NB4 (cell line): ENCODE results near the gene FHIT.

Experiments used
- DNase-seq: peaks from one replicate; pipeline ENCODE4 v3.0.0; 2010; ENCODE audit warnings: low read depth
- H3K4me3 ChIP-seq: one replicate; pipeline ENCODE4 v1.5.1; 2011; ENCODE audit warnings: mild to moderate bottlenecking, low read depth, low read length, moderate library complexity
- MYC ChIP-seq: IDR thresholded peaks from 2 replicates; pipeline ENCODE4 v1.6.1; 2011; ENCODE audit warnings: low read depth, low read length
- POLR2A ChIP-seq: IDR thresholded peaks from 2 replicates; pipeline ENCODE4 v1.6.1; 2011; ENCODE audit warnings: mild to moderate bottlenecking; ENCODE audit not compliant: insufficient read length; ENCODE audit errors: extremely low read depth
- TF ChIP-seq, protein P1 (sequence below): IDR thresholded peaks from 2 replicates; pipeline ENCODE4 v1.6.1; 2011; ENCODE audit warnings: low read depth, low read length
- TF ChIP-seq, protein P2 (sequence below): IDR thresholded peaks from one replicate; pipeline ENCODE4 v1.5.1; 2012; ENCODE audit warnings: low read depth, low read length

FHIT gene

DNA sequence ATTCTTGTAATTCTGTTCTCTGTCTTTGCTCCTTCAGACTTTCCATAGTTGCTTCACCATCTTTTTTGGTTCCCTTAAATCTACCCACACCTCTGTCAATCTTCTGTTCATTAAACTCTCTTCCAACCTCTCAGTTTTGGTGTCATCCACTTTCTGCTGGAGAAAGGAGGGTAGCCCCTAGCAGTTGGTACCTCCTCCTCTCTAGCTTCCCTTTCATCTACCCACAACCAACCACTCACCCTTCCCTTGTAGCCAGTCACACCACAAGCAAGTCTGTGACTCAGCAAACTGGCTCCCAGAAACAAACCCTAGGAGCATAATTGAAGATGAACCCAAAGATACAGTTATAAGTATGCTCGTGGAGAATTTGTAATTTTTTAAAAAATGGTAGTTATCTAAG, 318.6 kb downstream of the FHIT start:
- TF ChIP-seq, protein P1, sequence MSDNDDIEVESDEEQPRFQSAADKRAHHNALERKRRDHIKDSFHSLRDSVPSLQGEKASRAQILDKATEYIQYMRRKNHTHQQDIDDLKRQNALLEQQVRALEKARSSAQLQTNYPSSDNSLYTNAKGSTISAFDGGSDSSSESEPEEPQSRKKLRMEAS, result no peak
- TF ChIP-seq POLR2A (no peak), MYC (no peak)
- TF ChIP-seq, protein P2, sequence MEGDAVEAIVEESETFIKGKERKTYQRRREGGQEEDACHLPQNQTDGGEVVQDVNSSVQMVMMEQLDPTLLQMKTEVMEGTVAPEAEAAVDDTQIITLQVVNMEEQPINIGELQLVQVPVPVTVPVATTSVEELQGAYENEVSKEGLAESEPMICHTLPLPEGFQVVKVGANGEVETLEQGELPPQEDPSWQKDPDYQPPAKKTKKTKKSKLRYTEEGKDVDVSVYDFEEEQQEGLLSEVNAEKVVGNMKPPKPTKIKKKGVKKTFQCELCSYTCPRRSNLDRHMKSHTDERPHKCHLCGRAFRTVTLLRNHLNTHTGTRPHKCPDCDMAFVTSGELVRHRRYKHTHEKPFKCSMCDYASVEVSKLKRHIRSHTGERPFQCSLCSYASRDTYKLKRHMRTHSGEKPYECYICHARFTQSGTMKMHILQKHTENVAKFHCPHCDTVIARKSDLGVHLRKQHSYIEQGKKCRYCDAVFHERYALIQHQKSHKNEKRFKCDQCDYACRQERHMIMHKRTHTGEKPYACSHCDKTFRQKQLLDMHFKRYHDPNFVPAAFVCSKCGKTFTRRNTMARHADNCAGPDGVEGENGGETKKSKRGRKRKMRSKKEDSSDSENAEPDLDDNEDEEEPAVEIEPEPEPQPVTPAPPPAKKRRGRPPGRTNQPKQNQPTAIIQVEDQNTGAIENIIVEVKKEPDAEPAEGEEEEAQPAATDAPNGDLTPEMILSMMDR, result no peak
- H3K4me3 ChIP-seq, result no peak overlapping the region
- peak; percentile 68 for DNase-seq

DNA sequence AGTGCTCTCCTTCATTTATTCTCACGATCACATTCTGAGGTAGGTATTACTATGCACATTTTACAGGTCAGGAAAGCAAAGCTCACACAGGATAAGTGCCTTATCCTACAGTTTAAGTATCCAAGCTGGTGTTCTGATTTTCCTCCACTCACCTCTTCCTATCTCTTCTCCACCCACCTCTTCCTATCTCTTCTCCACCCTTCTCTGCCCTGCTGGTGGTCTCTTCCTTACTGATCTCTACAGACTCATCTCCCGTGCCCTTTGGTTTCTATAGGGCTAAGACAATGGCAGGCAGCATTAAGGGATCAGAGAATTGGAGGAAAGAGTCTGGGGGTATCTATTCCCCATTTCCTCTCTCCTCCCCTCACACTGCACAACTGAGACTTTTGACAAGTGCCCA, 319.1 kb downstream of the FHIT start:
- no peak for DNase-seq
- no peak overlapping the region for H3K4me3 ChIP-seq
- TF ChIP-seq, protein P1, result no peak
- no peak for TF ChIP-seq POLR2A
- no peak for TF ChIP-seq MYC
- TF ChIP-seq, protein P2, result no peak

DNA sequence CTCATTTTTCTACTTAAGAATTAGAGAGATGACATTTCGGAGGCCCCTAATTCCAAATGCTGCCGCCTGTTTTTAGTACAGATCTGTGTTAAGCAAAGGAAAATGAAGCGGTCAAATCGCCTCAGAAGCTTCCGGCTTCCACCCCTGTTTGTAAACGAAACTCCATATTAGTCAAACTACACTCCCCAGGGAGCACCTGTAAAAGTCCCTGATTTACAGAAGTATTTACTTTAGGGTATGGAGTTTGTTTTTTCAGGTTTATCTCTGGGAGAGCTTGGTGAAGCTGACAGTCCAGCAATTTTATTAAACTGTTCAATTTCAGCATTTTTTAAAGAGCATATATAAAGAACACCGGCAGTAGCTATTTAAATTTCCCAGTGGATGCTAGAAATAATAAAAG, 319.8 kb downstream of the FHIT start:
- no peak overlapping the region for H3K4me3 ChIP-seq
- TF ChIP-seq, protein P1, result no peak
- TF ChIP-seq POLR2A (no peak), MYC (no peak)
- TF ChIP-seq, protein P2, result no peak
- DNase-seq, result no peak

DNA sequence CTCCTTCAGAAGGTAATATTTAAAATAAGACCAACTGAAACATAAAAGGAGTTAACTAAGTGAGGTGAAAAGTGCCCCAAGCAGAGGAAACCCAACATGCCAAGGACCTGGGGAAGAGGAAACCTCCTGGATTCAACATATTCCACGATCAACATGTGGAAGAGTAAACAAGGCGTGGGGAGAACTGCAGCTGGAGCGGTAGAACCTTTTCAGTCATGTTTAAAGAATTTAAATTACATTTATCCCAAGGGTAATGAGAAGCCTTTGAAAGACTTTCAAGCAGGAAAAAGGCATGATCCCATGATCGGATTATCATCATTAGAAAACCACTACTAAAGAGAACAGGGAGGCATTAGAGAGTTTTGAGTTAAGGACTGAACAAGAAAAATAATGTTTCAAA, 330.7 kb downstream of the FHIT start:
- no peak overlapping the region for H3K4me3 ChIP-seq
- no peak for TF ChIP-seq POLR2A
- TF ChIP-seq, protein P2, result no peak
- no peak for TF ChIP-seq MYC
- TF ChIP-seq, protein P1, result no peak
- no peak for DNase-seq

DNA sequence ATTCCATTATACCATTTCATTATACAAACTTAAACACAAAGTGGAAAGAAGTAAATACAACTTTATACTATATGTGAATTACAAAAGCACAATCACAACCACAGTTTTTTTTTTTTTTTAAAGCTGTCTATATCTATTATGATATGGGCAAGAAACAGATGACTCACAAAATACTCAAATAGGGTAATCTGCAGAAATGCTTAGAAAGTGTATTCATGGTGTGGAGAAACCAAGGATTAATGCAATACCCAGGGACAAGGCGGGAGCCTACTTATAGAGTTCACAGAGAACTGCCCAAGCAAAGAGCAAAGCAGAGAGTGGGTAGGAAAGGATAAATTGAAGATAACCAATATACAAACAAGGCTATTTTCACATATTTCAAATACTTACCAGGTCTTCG, 332.0 kb downstream of the FHIT start:
- TF ChIP-seq POLR2A (no peak), MYC (no peak)
- TF ChIP-seq, protein P1, result no peak
- TF ChIP-seq, protein P2, result no peak
- DNase-seq, result no peak

DNA sequence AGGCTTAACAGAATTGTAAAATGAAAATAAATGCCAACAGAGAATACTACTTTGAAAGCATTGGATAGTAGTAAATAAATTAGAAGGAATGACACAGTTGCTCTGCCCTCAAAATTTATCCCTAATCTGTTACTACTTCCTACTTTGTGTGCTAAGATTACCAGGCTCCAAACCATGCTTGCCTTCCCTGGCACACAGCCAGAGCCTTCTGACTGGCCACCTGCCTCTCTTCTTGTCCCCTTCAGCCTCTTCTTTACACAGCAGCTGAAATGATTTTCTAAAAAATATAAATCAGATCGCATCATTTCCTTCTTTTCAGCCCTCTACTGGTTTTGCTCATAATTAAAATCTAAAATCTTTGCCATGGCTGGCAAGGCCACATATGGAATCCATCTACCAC, 334.1 kb downstream of the FHIT start:
- no peak overlapping the region for H3K4me3 ChIP-seq
- TF ChIP-seq, protein P1, result no peak
- TF ChIP-seq, protein P2, result no peak
- TF ChIP-seq MYC, result no peak
- no peak for DNase-seq

More for the DNA sequence above, 332.0 kb downstream of the FHIT start:
- H3K4me3 ChIP-seq, result no peak overlapping the region
